GM21390 (cell line): ENCODE measurements around the gene FNIP2.
"Not testable (repeated sequence)": the region's sequence is repeated elsewhere in the genome, so short reads cannot be mapped to it uniquely, and the experiment has no call there.

Experiments used
- ATAC-seq: cut with Tn5 transposase; IDR thresholded peaks from one replicate; pipeline ENCODE4 v1.9.1; 2021; ENCODE audit not compliant: unreplicated experiment

FNIP2 gene

GRCh38 chr4:158869001-158869400 lies 100.2 kb downstream of the FNIP2 start:
- ATAC-seq: no peak

GRCh38 chr4:158869761-158870160 lies 100.9 kb downstream of the FNIP2 start:
- no peak for ATAC-seq

GRCh38 chr4:158870282-158870625 lies 101.4 kb downstream of the FNIP2 start:
- no peak for ATAC-seq

GRCh38 chr4:158870626-158871334 lies 102.0 kb downstream of the FNIP2 start:
- no peak for ATAC-seq

- no peak for ATAC-seq
Observed at GRCh38 chr4:158871335-158871724, 102.5 kb downstream of the FNIP2 start.

GRCh38 chr4:158873795-158874401 lies 105.1 kb downstream of the FNIP2 start:
- no peak for ATAC-seq

GRCh38 chr4:158875026-158875425 lies 106.2 kb downstream of the FNIP2 start:
- ATAC-seq: no peak

GRCh38 chr4:158875455-158875854 lies 106.6 kb downstream of the FNIP2 start:
- no peak for ATAC-seq

GRCh38 chr4:158877069-158877468 lies 108.2 kb downstream of the FNIP2 start:
- ATAC-seq: no peak

- ATAC-seq: not testable (repeated sequence)
Observed at GRCh38 chr4:158882142-158882541, 113.3 kb downstream of the FNIP2 start.

- no peak for ATAC-seq
Observed at GRCh38 chr4:158884280-158884679, 115.5 kb downstream of the FNIP2 start.

GRCh38 chr4:158885564-158885963 lies 116.7 kb downstream of the FNIP2 start:
- ATAC-seq: no peak

GRCh38 chr4:158890294-158890693 lies 121.5 kb downstream of the FNIP2 start:
- no peak for ATAC-seq

- ATAC-seq: no peak
Observed at GRCh38 chr4:158891256-158891655, 122.4 kb downstream of the FNIP2 start.

GRCh38 chr4:158894826-158895225 lies 126.0 kb downstream of the FNIP2 start:
- no peak for ATAC-seq

GRCh38 chr4:158895797-158896576 lies 127.2 kb downstream of the FNIP2 start:
- no peak for ATAC-seq

- not testable (repeated sequence) for ATAC-seq
Observed at GRCh38 chr4:158896577-158897238, 127.9 kb downstream of the FNIP2 start.

- ATAC-seq: not testable (repeated sequence)
Observed at GRCh38 chr4:158900408-158900807, 131.6 kb downstream of the FNIP2 start.

GRCh38 chr4:158902280-158903078 lies 133.7 kb downstream of the FNIP2 start:
- not testable (repeated sequence) for ATAC-seq

GRCh38 chr4:158903079-158903456 lies 134.2 kb downstream of the FNIP2 start:
- no peak for ATAC-seq
